ENCODE measurements around the gene NIPBL. TPM values are rescaled to one million over a fixed set of nuclear protein-coding genes. Genes with fewer than 3 reads are reported as not detected.

Gene NIPBL
- total and polyA plus RNA-seq, 7 donors: 7.6 to 66.4 (median 53.5) TPM

GRCh38 chr5:36854402-36855140, 22.0 kb upstream of the NIPBL start:
- Histone ChIP-seq H3K36me3 (no peaks in the 10 kb centered on the region), H3K4me3 (no peak overlapping the region), H3K27ac (no peak overlapping the region), H3K4me1 (no peaks in the 10 kb centered on the region), H3K27me3 (no peaks in the 10 kb centered on the region), H3K9me3 (no peaks in the 10 kb centered on the region)
- intact Hi-C loops (cut with DNase I): no loop called here
- no peak for DNase-seq
- WGBS, 2 donors: 86 to 87% methylated on average over 16 of the region's 16 CpGs
- no peak for TF ChIP-seq POLR2A (IDR thresholded peaks at IDR 0.05)
- TF ChIP-seq EP300 (IDR thresholded peaks at IDR 0.05): no peak
- no peak for TF ChIP-seq CTCF (IDR thresholded peaks at IDR 0.05)
- TF ChIP-seq POLR2AphosphoS5 (IDR thresholded peaks at IDR 0.05): no peak

GRCh38 chr5:36855141-36855495, 21.5 kb upstream of the NIPBL start:
- Histone ChIP-seq H3K4me1 (no peaks in the 10 kb centered on the region), H3K4me3 (no peak overlapping the region), H3K36me3 (no peaks in the 10 kb centered on the region), H3K27me3 (no peaks in the 10 kb centered on the region), H3K9me3 (no peaks in the 10 kb centered on the region), H3K27ac (no peak overlapping the region)
- DNase-seq: no peak
- WGBS, 2 donors: 87 to 88% methylated on average over 10 of the region's 10 CpGs
- intact Hi-C loops (cut with DNase I): no loop called here
- no peak for TF ChIP-seq POLR2A (IDR thresholded peaks at IDR 0.05)
- no peak for TF ChIP-seq EP300 (IDR thresholded peaks at IDR 0.05)
- no peak for TF ChIP-seq CTCF (IDR thresholded peaks at IDR 0.05)
- TF ChIP-seq POLR2AphosphoS5 (IDR thresholded peaks at IDR 0.05): no peak

GRCh38 chr5:36861871-36862270, 14.7 kb upstream of the NIPBL start:
- Histone ChIP-seq H3K4me3 (no peak overlapping the region), H3K27me3 (no peaks in the 10 kb centered on the region), H3K4me1 (no peaks in the 10 kb centered on the region), H3K36me3 (no peaks in the 10 kb centered on the region), H3K27ac (no peak overlapping the region), H3K9me3 (no peaks in the 10 kb centered on the region)
- intact Hi-C loops (cut with DNase I): no loop called here
- WGBS, 2 donors: 93 to 94% methylated on average over 1 of the region's 1 CpG
- no peak for DNase-seq
- TF ChIP-seq CTCF (IDR thresholded peaks at IDR 0.05) (no peak), POLR2A (IDR thresholded peaks at IDR 0.05) (no peak), POLR2AphosphoS5 (IDR thresholded peaks at IDR 0.05) (no peak), EP300 (IDR thresholded peaks at IDR 0.05) (no peak)

- H3K4me1 ChIP-seq: peaks cover 0 to 21% (median 17%) of the 10 kb centered on the region in 4 donors
- intact Hi-C loops (cut with DNase I): loop anchor here (2.0 to 10.0 kb wide), 5 partner anchors 142 to 628 kb away; partner anchors contain the start of genes NADK2, NUP155 and WDR70
- H3K4me3 ChIP-seq: no peak overlapping the region
- 54 to 57% methylated on average over 2 of the region's 2 CpGs for WGBS, 2 donors
- no peak for DNase-seq
- H3K27me3 ChIP-seq: no peaks in the 10 kb centered on the region
- no peak overlapping the region for H3K27ac ChIP-seq
- no peaks in the 10 kb centered on the region for H3K9me3 ChIP-seq
- H3K36me3 ChIP-seq: peaks cover 0 to 4% (median 0%) of the 10 kb centered on the region in 4 donors
- TF ChIP-seq POLR2AphosphoS5 (IDR thresholded peaks at IDR 0.05) (no peak), POLR2A (IDR thresholded peaks at IDR 0.05) (no peak), EP300 (IDR thresholded peaks at IDR 0.05) (no peak), CTCF (IDR thresholded peaks at IDR 0.05) (peak in 3 of 4 experiments; percentile 41 to 61 (median 58))
Measured at GRCh38 chr5:36870399-36871040, 6.0 kb upstream of the NIPBL start.
